OCI-LY7 (cell line): Measurements from ENCODE around the gene SPTBN4. TPM values are rescaled to one million over a fixed set of nuclear protein-coding genes. Genes with fewer than 3 reads are reported as not detected.

Experiments used
- BruUV-seq: library from RNA; stranded (reverse); fragments of 400-500 nt; replicated peaks from 2 replicates; lab custom pipeline; 2021; lab: Mats Ljungman, UMichigan
- CTCF ChIA-PET: fragments of 300-600 bp; sonication (Branson Sonifier 250); formaldehyde crosslinking; loops from one replicate; lab custom pipeline; 2022; ENCODE audit warnings: antibody characterized with exemption; ENCODE audit not compliant: unreplicated experiment; lab: Charles Lee
- POLR2A ChIA-PET: fragments of 300-600 bp; sonication (Branson Sonifier 250); formaldehyde crosslinking; loops from one replicate; lab custom pipeline; 2022; ENCODE audit warnings: antibody characterized with exemption; lab: Charles Lee
- DNase-seq: peaks from one replicate; pipeline ENCODE4 v3.0.0-alpha.2; 2015; ENCODE audit warnings: low spot score
- H2AFZ ChIP-seq: fragments of 200-600 bp; sonication (generic), shearing (Covaris generic); 2 replicates; pipeline ENCODE4 v1.6.1; 2014; ENCODE audit warnings: mild to moderate bottlenecking, antibody characterized with exemption, low read length, moderate library complexity
- H3K27ac ChIP-seq: fragments of 200-600 bp; sonication (generic); 2 replicates; pipeline ENCODE4 v1.5.1; 2014; ENCODE audit warnings: mixed run types, low read depth, mild to moderate bottlenecking, moderate library complexity, low read length, inconsistent platforms; ENCODE audit not compliant: poor library complexity, severe bottlenecking
- H3K36me3 ChIP-seq: fragments of 200-600 bp; sonication (generic); 2 replicates; pipeline ENCODE4 v1.6.1; 2014; ENCODE audit warnings: mild to moderate bottlenecking, antibody characterized with exemption, low read length, moderate library complexity, mixed read lengths; ENCODE audit not compliant: insufficient read depth
- H3K4me1 ChIP-seq: fragments of 200-600 bp; sonication (generic); 2 replicates; pipeline ENCODE4 v1.5.1; 2014; ENCODE audit warnings: mild to moderate bottlenecking, low read length; ENCODE audit not compliant: insufficient read depth, poor library complexity, severe bottlenecking
- H3K4me2 ChIP-seq: fragments of 200-600 bp; sonication (generic); 2 replicates; pipeline ENCODE4 v1.6.1; 2014; ENCODE audit warnings: mild to moderate bottlenecking, low read length
- H3K4me3 ChIP-seq: fragments of 200-600 bp; sonication (generic); 2 replicates; pipeline ENCODE4 v1.5.1; 2014; ENCODE audit warnings: mild to moderate bottlenecking, low read depth, low read length; ENCODE audit not compliant: poor library complexity, severe bottlenecking
- H3K79me2 ChIP-seq: fragments of 200-600 bp; sonication (generic); 2 replicates; pipeline ENCODE4 v1.6.1; 2016; ENCODE audit warnings: low read depth, mild to moderate bottlenecking, low read length, moderate library complexity, mixed read lengths; ENCODE audit not compliant: insufficient read depth
- H3K9me2 ChIP-seq: fragments of 200-600 bp; sonication (generic); 2 replicates; pipeline ENCODE4 v1.6.1; 2016; ENCODE audit warnings: mild to moderate bottlenecking, low read length, mixed read lengths; ENCODE audit not compliant: insufficient read depth
- H3K9me3 ChIP-seq: fragments of 200-600 bp; sonication (generic); 2 replicates; pipeline ENCODE4 v1.6.1; 2014; ENCODE audit warnings: mild to moderate bottlenecking, mixed run types, low read length, mixed read lengths
- H4K20me1 ChIP-seq: fragments of 200-600 bp; sonication (generic); 2 replicates; pipeline ENCODE4 v1.6.1; 2014; ENCODE audit warnings: mild to moderate bottlenecking, antibody characterized with exemption, low read length, moderate library complexity, mixed read lengths; ENCODE audit not compliant: insufficient read depth
- CTCF ChIP-seq: fragments of 200-600 bp; sonication (generic); conservative IDR thresholded peaks from 2 replicates; pipeline ENCODE4 v1.5.1; 2014; ENCODE audit warnings: mild to moderate bottlenecking, antibody characterized with exemption, low read length, moderate library complexity, mixed read lengths
- EZH2phosphoT487 ChIP-seq: fragments of 200-600 bp; sonication (generic); IDR thresholded peaks from 2 replicates; pipeline ENCODE4 v1.6.1; 2018; ENCODE audit warnings: low read depth, borderline replicate concordance, mild to moderate bottlenecking, mixed run types, antibody characterized with exemption, low read length, moderate library complexity, mixed read lengths
- intact Hi-C: fragments of 100-400 bp; cut with micrococcal nuclease; formaldehyde crosslinking; loops from one replicate; pipeline ENCODE4 v1.10.0; 2022; ENCODE audit not compliant: unreplicated experiment
- total RNA-seq, 2 experiments: library from RNA; depleted of rRNA in 1 of 2; stranded (reverse); fragments of >200 nt in 1 of 2; shearing (Covaris generic) in 1 of 2; gene quantifications; 2 replicates each; pipeline ENCODE4 v1.2.3, GENCODE V29; 2014 to 2022

The SPTBN4 gene
- total RNA-seq, 2 experiments from 2014 or later, result 4.1 to 6.3 TPM

GRCh38 chr19:40523322-40524047 is 56.7 kb downstream of the SPTBN4 start:
- H4K20me1 ChIP-seq, result no peaks in the 10 kb centered on the region
- H3K4me2 ChIP-seq, result no peak overlapping the region
- peak; percentile 84 for DNase-seq
- H3K79me2 ChIP-seq, result no peaks in the 10 kb centered on the region
- H3K4me3 ChIP-seq, result no peak overlapping the region
- no peaks in the 10 kb centered on the region for H3K9me2 ChIP-seq
- no peak overlapping the region for H3K27ac ChIP-seq
- H3K9me3 ChIP-seq, result no peaks in the 10 kb centered on the region
- no peaks in the 10 kb centered on the region for H3K36me3 ChIP-seq
- intact Hi-C loops, result loop anchor here (1.0 to 10.0 kb wide), 4 partner anchors 75 to 379 kb away; no protein-coding TSS in a partner anchor
- H2AFZ ChIP-seq, result peak overlapping the region; percentile 39
- peaks cover 10% of the 10 kb centered on the region for H3K4me1 ChIP-seq
- BruUV-seq, result no TSS peak
- TF ChIP-seq CTCF (peak; percentile 87), EZH2phosphoT487 (no peak)
- ChIA-PET CTCF (no interaction called here), POLR2A (no interaction called here)

- no TSS peak for BruUV-seq
- CTCF ChIA-PET, result no interaction called here
- DNase-seq, result no peak
- Histone ChIP-seq H3K4me1 (peaks cover 14% of the 10 kb centered on the region), H3K9me3 (no peaks in the 10 kb centered on the region), H3K27ac (no peak overlapping the region), H3K9me2 (no peaks in the 10 kb centered on the region), H3K79me2 (no peaks in the 10 kb centered on the region), H3K4me3 (no peak overlapping the region), H3K36me3 (no peaks in the 10 kb centered on the region), H3K4me2 (no peak overlapping the region), H2AFZ (no peak overlapping the region), H4K20me1 (no peaks in the 10 kb centered on the region)
- POLR2A ChIA-PET, result no interaction called here
- no peak for TF ChIP-seq EZH2phosphoT487
- no peak for TF ChIP-seq CTCF
- intact Hi-C loops, result loop anchor here (10.0 kb wide), 2 partner anchors 111 to 379 kb away; no protein-coding TSS in a partner anchor
Measured at GRCh38 chr19:40524133-40524549, 57.3 kb downstream of the SPTBN4 start.

- Histone ChIP-seq H3K36me3 (no peaks in the 10 kb centered on the region), H2AFZ (no peak overlapping the region), H3K4me1 (peaks cover 18% of the 10 kb centered on the region), H3K9me3 (no peaks in the 10 kb centered on the region), H3K4me2 (no peak overlapping the region), H3K4me3 (no peak overlapping the region), H3K9me2 (no peaks in the 10 kb centered on the region), H3K27ac (no peak overlapping the region), H3K79me2 (no peaks in the 10 kb centered on the region), H4K20me1 (no peaks in the 10 kb centered on the region)
- ChIA-PET CTCF (no interaction called here), POLR2A (no interaction called here)
- no peak for DNase-seq
- intact Hi-C loops, result loop anchor here (10.0 kb wide), 2 partner anchors 110 to 380 kb away; no protein-coding TSS in a partner anchor
- no peak for TF ChIP-seq CTCF
- no peak for TF ChIP-seq EZH2phosphoT487
- no TSS peak for BruUV-seq
Measured at GRCh38 chr19:40524655-40525054, 57.9 kb downstream of the SPTBN4 start.
